K562 (cell line): ENCODE data around the gene PALLD. TPM values are rescaled to one million over a fixed set of nuclear protein-coding genes. Genes with fewer than 3 reads are reported as not detected.

Experiments
- ATAC-seq: fragments of 200-7000 bp; cut with Tn5 transposase; 3 replicates; pipeline ENCODE4 v1.9.1; 2020; ENCODE audit warnings: moderate library complexity
- BruUV-seq: library from RNA; stranded (reverse); fragments of 400-500 nt; replicated peaks from 2 replicates; lab custom pipeline; 2021; lab: Mats Ljungman, UMichigan
- CTCF ChIA-PET: fragments of 300-600 bp; formaldehyde crosslinking; extraction: SDS; loops from one replicate; lab custom pipeline; 2021; ENCODE audit warnings: low intra/inter-chr PET ratio; lab: Yijun Ruan, JAX
- POLR2A ChIA-PET: fragments of 300-600, 350-650 bp; sonication (Branson Sonifier 250); formaldehyde crosslinking; extraction: SDS; loops from one replicate; lab custom pipeline; 2021; ENCODE audit warnings: antibody characterized with exemption, inconsistent platforms; lab: Yijun Ruan, JAX
- DNase-seq, 4 experiments: peaks; one replicate each; pipeline versions ENCODE4 v3.0.0 to v3.0.0-alpha.2; 2011 to 2018; ENCODE audit warnings: low spot score in 3 of 4, mixed read lengths in 3 of 4; ENCODE audit errors: extremely low read depth in 1 of 4
- FAIRE-seq: peaks from 2 replicates; lab custom pipeline; 2011; peaks lifted over from hg19 to GRCh38; lab: Jason Lieb, UNC
- H2AFZ ChIP-seq: 2 replicates; pipeline ENCODE4 v1.6.0; 2011; ENCODE audit warnings: low read depth, low read length, control low read depth, inconsistent platforms
- H3K27ac ChIP-seq: fragments of 200-600 bp; 3 replicates; pipeline ENCODE4 v1.8.0; 2011; ENCODE audit warnings: low read depth, mild to moderate bottlenecking, control low read depth, inconsistent platforms, low read length, moderate library complexity, mixed read lengths; ENCODE audit errors: extremely low read depth
- H3K27me3 ChIP-seq, 2 experiments: fragments of 300-600 bp in 1 of 2; 2 replicates in 1 of 2; 3 replicates in 1 of 2; pipeline versions ENCODE4 v1.6.0 to v1.8.0; 2011; ENCODE audit warnings: inconsistent platforms in 2 of 2, low read length in 2 of 2, mild to moderate bottlenecking in 1 of 2, mixed read lengths in 1 of 2, moderate library complexity in 1 of 2; ENCODE audit not compliant: control insufficient read depth in 2 of 2, insufficient read depth in 2 of 2
- H3K36me3 ChIP-seq: fragments of 300-600 bp; 3 replicates; pipeline ENCODE4 v1.8.0; 2011; ENCODE audit warnings: mild to moderate bottlenecking, low read length, inconsistent platforms; ENCODE audit not compliant: control insufficient read depth, insufficient read depth
- H3K4me1 ChIP-seq, 2 experiments: fragments of 200-600 bp in 1 of 2; replicated peaks in 1 of 2; 2 replicates in 1 of 2; 3 replicates in 1 of 2; pipeline versions ENCODE4 v1.5.1 to v1.8.0; 2011; ENCODE audit warnings: inconsistent platforms in 2 of 2, low read length in 2 of 2, mild to moderate bottlenecking in 1 of 2, mixed read lengths in 1 of 2, moderate library complexity in 1 of 2; ENCODE audit not compliant: control insufficient read depth in 2 of 2, insufficient read depth in 2 of 2
- H3K4me2 ChIP-seq: 2 replicates; pipeline ENCODE4 v1.6.1; 2011; ENCODE audit warnings: low read length, control low read depth, inconsistent platforms, mixed read lengths; ENCODE audit not compliant: insufficient read depth
- H3K4me3 ChIP-seq: fragments of 200-600 bp; sonication (generic), shearing (Covaris generic); 2 replicates; pipeline ENCODE4 v1.5.1; 2016; ENCODE audit warnings: control low read depth, inconsistent platforms
- H3K79me2 ChIP-seq: fragments of 200-600 bp; 3 replicates; pipeline ENCODE4 v1.8.0; 2011; ENCODE audit warnings: low read length, inconsistent platforms; ENCODE audit not compliant: control insufficient read depth, insufficient read depth
- H3K9ac ChIP-seq, 2 experiments: 2 replicates each; pipeline versions ENCODE4 v1.6.0 to v1.6.1; 2011; ENCODE audit warnings: low read depth in 2 of 2, low read length in 2 of 2, control low read depth in 1 of 2, inconsistent platforms in 1 of 2, mild to moderate bottlenecking in 1 of 2, mixed read lengths in 1 of 2; ENCODE audit not compliant: insufficient read depth in 1 of 2
- H3K9me1 ChIP-seq: one replicate; pipeline ENCODE4 v1.6.0; 2011; ENCODE audit warnings: inconsistent platforms, mild to moderate bottlenecking, low read length, moderate library complexity; ENCODE audit not compliant: control insufficient read depth, insufficient read depth
- H3K9me3 ChIP-seq: replicated peaks from 2 replicates; pipeline ENCODE4 v1.5.1; 2011; ENCODE audit warnings: low read depth, low read length, inconsistent platforms; ENCODE audit not compliant: control insufficient read depth, insufficient read depth
- H4K20me1 ChIP-seq: replicated peaks from 2 replicates; pipeline ENCODE4 v1.6.1; 2011; ENCODE audit warnings: low read length, inconsistent platforms, mixed read lengths; ENCODE audit not compliant: control insufficient read depth, insufficient read depth
- CXXC5 ChIP-seq: fragments of 250-450 bp; sonication (Bioruptor Pico); IDR thresholded peaks from 2 replicates; pipeline ENCODE4 v1.8.0; 2022; ENCODE audit warnings: inconsistent platforms, mild to moderate bottlenecking, moderate library complexity
- FIP1L1 ChIP-seq: fragments of 200-400 bp; formaldehyde crosslinking; IDR thresholded peaks from 2 replicates; pipeline ENCODE4 v1.6.1; 2018; ENCODE audit warnings: mild to moderate bottlenecking, low read depth, low read length; ENCODE audit not compliant: poor library complexity, severe bottlenecking
- MAFK ChIP-seq: IDR thresholded peaks from 2 replicates; pipeline ENCODE4 v1.6.1; 2011; ENCODE audit warnings: low read length, improper control_type of control experiment
- MEF2A ChIP-seq: IDR thresholded peaks from 2 replicates; pipeline ENCODE4 v1.6.1; 2011; ENCODE audit warnings: low read depth, mild to moderate bottlenecking, low read length, moderate library complexity; ENCODE audit not compliant: control insufficient read depth
- OTX1 ChIP-seq: fragments of 450-650 bp; formaldehyde crosslinking; IDR thresholded peaks from 2 replicates; pipeline ENCODE4 v1.4.0; 2022; ENCODE audit warnings: mild to moderate bottlenecking
- PHF20 ChIP-seq: fragments of 450-650 bp; IDR thresholded peaks from 2 replicates; pipeline ENCODE4 v1.6.1; 2018; ENCODE audit not compliant: partially characterized antibody
- PHF21A ChIP-seq: fragments of 450-650 bp; IDR thresholded peaks from 2 replicates; pipeline ENCODE4 v1.6.1; 2017; ENCODE audit warnings: low read depth, borderline replicate concordance
- PRMT5 ChIP-seq: sonication (generic); formaldehyde crosslinking; IDR thresholded peaks from 2 replicates; pipeline ENCODE4 v1.5.0; 2020; ENCODE audit warnings: missing genetic modification reagents
- RBM22 ChIP-seq: fragments of 200-400 bp; formaldehyde crosslinking; IDR thresholded peaks from 2 replicates; pipeline ENCODE4 v1.6.1; 2018; ENCODE audit warnings: low read length, low read depth; ENCODE audit not compliant: poor library complexity, severe bottlenecking
- THRAP3 ChIP-seq: fragments of 450-650 bp; IDR thresholded peaks from 2 replicates; pipeline ENCODE4 v1.6.1; 2016; ENCODE audit warnings: mild to moderate bottlenecking, inconsistent platforms, borderline replicate concordance
- TRIM28 ChIP-seq: fragments of 450-650 bp; IDR thresholded peaks from 2 replicates; pipeline ENCODE4 v1.6.1; 2017
- WGBS: fragments of 100-300 bp; shearing (Covaris generic); methylation state at CpG from one replicate; pipeline ENCODE4 v1.1.6; 2016; ENCODE audit warnings: low coverage, mixed read lengths; ENCODE audit not compliant: insufficient coverage; ENCODE audit errors: missing lambda C conversion rate; 5-methylcytosine and 5-hydroxymethylcytosine counted together
- in situ Hi-C: fragments of 300-500 bp; cut with MboI; formaldehyde crosslinking; loops from 4 replicates; pipeline ENCODE4 v1.15.0; 2018; ENCODE audit warnings: inconsistent platforms, mixed read lengths
- intact Hi-C: fragments of 100-400 bp; cut with micrococcal nuclease; formaldehyde crosslinking; loops from 2 replicates; pipeline ENCODE4 v1.14.2; 2022
- polyA plus RNA-seq, 8 experiments: library from polyadenylated mRNA; depleted of rRNA in 4 of 8; stranded (reverse) in 5 of 8; unstranded in 3 of 8; fragments of >200 nt; fragmentation: Nextera tagmentation in 2 of 8; fragmentation: Illumina TruSeq in 1 of 8; extraction: Ambion mirVana in 2 of 8; extraction: Trizol in 1 of 8; gene quantifications; 2 replicates each; pipeline versions ENCODE4 v1.2.1 to v1.2.3, GENCODE V29; 2011 to 2014; ENCODE audit warnings: inconsistent platforms in 1 of 8, missing spikeins in 1 of 8
- total RNA-seq, 7 experiments: library from RNA; depleted of rRNA in 6 of 7; stranded (reverse); fragments of >200 nt in 6 of 7; fragmentation: Illumina TruSeq in 2 of 7; extraction: Trizol in 2 of 7; gene quantifications; 2 replicates each; pipeline versions ENCODE4 v1.2.1 to v1.2.3, GENCODE V29; 2011 to 2021; ENCODE audit warnings: low replicate concordance in 1 of 7
- TF ChIP-seq, protein P1 (sequence below), 2 experiments: fragments of 250-450 bp in 1 of 2; fragments of 450-650 bp in 1 of 2; sonication (Bioruptor Pico) in 1 of 2; IDR thresholded peaks; 2 replicates each; pipeline versions ENCODE4 v1.6.1 to v1.8.0; 2016 to 2021; ENCODE audit warnings: mild to moderate bottlenecking in 2 of 2, moderate library complexity in 2 of 2, missing compliant biosample characterization in 1 of 2, missing genetic modification characterization in 1 of 2
- TF ChIP-seq, protein P2 (sequence below), 2 experiments: fragments of 450-650 bp; IDR thresholded peaks; 2 replicates each; pipeline ENCODE4 v1.6.1; 2018; ENCODE audit warnings: mild to moderate bottlenecking in 2 of 2, low read depth in 1 of 2; ENCODE audit not compliant: partially characterized antibody in 2 of 2
- TF ChIP-seq, protein P3 (sequence below): sonication (generic); formaldehyde crosslinking; IDR thresholded peaks from 2 replicates; pipeline ENCODE4 v1.8.1; 2023; ENCODE audit warnings: mild to moderate bottlenecking, missing genetic modification reagents

Gene PALLD
- total and polyA plus RNA-seq, 9 of the 15 experiments (the other 6 are each of a cell fraction or from before 2014, with no cell fraction given) = 0.01 to 0.35 (median 0.06) TPM; not detected in 3

DNA sequence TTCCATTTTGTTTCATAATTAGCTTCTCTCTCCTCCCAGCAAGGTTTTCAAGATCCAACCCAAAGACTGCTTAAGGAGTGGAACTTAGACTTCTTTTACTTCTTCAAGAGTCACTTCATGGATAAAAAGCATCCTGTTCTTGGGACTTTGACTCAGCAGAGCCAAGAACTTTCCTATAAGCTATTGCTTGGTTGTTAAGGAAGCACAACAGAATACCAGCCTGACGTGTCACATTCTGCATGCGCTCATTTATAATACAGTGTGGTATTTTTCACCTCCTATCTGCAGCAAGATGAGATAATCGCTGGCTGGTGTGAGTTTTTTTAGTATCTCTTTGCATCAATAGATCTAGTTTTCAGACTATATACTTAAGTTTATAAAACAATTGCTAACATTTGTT lies 152.1 kb downstream of the PALLD start:
- Histone ChIP-seq H3K9ac (no peak overlapping the region), H3K27me3 (no peaks in the 10 kb centered on the region; a peak in 1 of 5 replicates), H3K4me2 (no peak overlapping the region), H3K36me3 (no peaks in the 10 kb centered on the region), H3K79me2 (no peaks in the 10 kb centered on the region), H3K4me1 (no peaks in the 10 kb centered on the region), H3K4me3 (no peak overlapping the region), H3K9me3 (no peaks in the 10 kb centered on the region), H2AFZ (no peak overlapping the region), H4K20me1 (no peaks in the 10 kb centered on the region), H3K27ac (no peak overlapping the region), H3K9me1 (no peaks in the 10 kb centered on the region)
- CTCF ChIA-PET = no interaction called here
- WGBS = 3% methylated on average over 3 of the region's 3 CpGs
- intact Hi-C loops = no loop called here
- no peak for TF ChIP-seq MAFK
- TF ChIP-seq CXXC5 (CRISPR knock-in tag) = no peak
- no peak for TF ChIP-seq PHF20
- no peak for TF ChIP-seq RBM22
- TF ChIP-seq, protein P1, sequence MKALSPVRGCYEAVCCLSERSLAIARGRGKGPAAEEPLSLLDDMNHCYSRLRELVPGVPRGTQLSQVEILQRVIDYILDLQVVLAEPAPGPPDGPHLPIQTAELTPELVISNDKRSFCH (CRISPR knock-in tag; IDR thresholded peaks at IDR 0.05) = no peak
- TF ChIP-seq, protein P1 (tag; IDR thresholded peaks at IDR 0.05) = no peak
- TF ChIP-seq, protein P2, sequence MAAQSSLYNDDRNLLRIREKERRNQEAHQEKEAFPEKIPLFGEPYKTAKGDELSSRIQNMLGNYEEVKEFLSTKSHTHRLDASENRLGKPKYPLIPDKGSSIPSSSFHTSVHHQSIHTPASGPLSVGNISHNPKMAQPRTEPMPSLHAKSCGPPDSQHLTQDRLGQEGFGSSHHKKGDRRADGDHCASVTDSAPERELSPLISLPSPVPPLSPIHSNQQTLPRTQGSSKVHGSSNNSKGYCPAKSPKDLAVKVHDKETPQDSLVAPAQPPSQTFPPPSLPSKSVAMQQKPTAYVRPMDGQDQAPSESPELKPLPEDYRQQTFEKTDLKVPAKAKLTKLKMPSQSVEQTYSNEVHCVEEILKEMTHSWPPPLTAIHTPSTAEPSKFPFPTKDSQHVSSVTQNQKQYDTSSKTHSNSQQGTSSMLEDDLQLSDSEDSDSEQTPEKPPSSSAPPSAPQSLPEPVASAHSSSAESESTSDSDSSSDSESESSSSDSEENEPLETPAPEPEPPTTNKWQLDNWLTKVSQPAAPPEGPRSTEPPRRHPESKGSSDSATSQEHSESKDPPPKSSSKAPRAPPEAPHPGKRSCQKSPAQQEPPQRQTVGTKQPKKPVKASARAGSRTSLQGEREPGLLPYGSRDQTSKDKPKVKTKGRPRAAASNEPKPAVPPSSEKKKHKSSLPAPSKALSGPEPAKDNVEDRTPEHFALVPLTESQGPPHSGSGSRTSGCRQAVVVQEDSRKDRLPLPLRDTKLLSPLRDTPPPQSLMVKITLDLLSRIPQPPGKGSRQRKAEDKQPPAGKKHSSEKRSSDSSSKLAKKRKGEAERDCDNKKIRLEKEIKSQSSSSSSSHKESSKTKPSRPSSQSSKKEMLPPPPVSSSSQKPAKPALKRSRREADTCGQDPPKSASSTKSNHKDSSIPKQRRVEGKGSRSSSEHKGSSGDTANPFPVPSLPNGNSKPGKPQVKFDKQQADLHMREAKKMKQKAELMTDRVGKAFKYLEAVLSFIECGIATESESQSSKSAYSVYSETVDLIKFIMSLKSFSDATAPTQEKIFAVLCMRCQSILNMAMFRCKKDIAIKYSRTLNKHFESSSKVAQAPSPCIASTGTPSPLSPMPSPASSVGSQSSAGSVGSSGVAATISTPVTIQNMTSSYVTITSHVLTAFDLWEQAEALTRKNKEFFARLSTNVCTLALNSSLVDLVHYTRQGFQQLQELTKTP (IDR thresholded peaks at IDR 0.05; ENCODE audit: low read depth in 1 of 2, partially characterized antibody in 2 of 2) = no peak
- no peak for TF ChIP-seq PHF21A
- TF ChIP-seq, protein P3, sequence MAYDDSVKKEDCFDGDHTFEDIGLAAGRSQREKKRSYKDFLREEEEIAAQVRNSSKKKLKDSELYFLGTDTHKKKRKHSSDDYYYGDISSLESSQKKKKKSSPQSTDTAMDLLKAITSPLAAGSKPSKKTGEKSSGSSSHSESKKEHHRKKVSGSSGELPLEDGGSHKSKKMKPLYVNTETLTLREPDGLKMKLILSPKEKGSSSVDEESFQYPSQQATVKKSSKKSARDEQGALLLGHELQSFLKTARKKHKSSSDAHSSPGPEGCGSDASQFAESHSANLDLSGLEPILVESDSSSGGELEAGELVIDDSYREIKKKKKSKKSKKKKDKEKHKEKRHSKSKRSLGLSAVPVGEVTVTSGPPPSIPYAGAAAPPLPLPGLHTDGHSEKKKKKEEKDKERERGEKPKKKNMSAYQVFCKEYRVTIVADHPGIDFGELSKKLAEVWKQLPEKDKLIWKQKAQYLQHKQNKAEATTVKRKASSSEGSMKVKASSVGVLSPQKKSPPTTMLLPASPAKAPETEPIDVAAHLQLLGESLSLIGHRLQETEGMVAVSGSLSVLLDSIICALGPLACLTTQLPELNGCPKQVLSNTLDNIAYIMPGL (CRISPR knock-in tag) = no peak
- TF ChIP-seq THRAP3 = no peak
- TF ChIP-seq PRMT5 (CRISPR knock-in tag) = no peak
- TF ChIP-seq OTX1 (CRISPR knock-in tag) = no peak
- no peak for TF ChIP-seq FIP1L1
- no peak for TF ChIP-seq MEF2A
- TF ChIP-seq TRIM28 = no peak
- POLR2A ChIA-PET = no interaction called here
- in situ Hi-C loops = no loop called here
- FAIRE-seq = no peak
- no peak for DNase-seq
- ATAC-seq = no peak
- no TSS peak for BruUV-seq
